Fibroblast of skin of scalp (primary cell): ENCODE results near the gene CRYBG3.

Experiments
- DNase-seq: peaks from one replicate; pipeline ENCODE4 v3.0.0-alpha.2; 2013

Gene CRYBG3

DNA sequence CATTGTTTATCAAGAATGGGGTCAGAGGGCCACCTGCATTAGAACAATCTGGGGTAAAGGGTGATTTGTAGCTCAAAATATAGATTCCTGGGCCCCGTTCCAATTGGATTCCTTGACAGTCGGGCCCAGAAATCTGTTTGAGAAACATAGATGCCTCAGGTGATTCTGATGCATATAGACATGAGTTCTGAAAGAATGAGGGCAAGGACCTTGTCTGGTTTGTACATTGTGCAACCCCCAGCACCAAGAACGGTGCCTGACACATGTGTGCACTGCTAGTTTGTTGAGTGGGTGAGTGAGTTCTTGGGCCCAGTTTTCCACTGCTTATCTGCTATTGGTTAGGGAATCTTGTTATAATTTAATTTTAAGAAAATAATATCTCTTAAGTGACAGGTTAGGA, 16.6 kb downstream of the CRYBG3 start:
- no peak for DNase-seq

DNA sequence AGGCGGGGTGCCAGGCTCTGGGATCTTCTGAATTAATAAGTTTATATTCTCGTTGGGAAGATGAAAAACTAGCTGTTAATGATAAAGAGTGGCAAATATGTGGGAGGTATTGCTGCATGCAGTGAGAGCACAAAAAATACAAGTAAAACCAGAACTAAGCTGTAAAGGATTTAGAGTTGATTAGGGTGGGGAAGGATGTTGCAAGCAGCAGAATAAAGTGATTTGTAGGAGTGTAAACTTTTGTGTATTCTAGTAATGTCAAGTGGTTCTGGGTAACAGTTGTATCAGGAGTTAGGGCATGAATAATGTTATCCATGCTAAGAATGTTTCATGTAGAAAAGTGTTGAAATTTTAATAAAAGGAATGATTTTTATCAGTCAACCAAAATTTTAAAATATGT, 18.1 kb downstream of the CRYBG3 start:
- no peak for DNase-seq

DNA sequence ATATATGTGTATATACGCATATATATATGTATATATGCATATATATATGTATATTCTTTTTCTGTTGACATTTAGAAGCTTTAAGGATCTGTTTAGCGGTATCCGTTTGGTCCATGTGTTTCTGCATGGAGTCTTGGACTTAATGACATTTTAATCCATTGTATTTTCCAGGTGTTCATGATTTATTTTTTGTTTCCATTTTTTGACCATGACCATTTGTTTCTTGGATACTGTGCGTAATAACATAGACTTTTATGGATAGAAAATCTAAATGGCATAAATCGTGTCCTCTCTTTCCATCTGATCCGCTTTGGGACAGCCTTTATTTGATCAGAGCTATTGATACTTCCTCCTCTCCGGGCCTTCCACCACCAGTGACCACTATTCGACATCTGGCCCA, 19.5 kb downstream of the CRYBG3 start:
- DNase-seq = no peak

DNA sequence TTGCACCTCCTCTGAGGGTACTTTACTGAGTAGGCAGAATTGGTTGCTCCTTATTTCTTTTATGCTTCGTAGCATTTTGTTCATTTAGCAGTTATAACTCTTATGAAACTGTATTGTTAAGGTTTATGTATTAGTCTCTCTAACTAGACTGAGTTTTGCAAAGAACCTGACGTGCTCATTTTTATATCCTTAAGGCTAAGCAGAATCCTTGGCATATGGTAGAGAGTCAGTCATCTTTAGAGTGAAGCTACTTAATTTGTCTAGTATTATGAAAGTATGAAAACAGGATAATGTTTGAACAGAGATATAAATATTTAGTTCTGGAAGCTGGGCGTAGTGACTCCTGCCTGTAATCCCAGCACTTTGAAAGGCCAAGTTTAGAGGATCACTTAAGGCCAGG, 20.1 kb downstream of the CRYBG3 start:
- DNase-seq = no peak

DNA sequence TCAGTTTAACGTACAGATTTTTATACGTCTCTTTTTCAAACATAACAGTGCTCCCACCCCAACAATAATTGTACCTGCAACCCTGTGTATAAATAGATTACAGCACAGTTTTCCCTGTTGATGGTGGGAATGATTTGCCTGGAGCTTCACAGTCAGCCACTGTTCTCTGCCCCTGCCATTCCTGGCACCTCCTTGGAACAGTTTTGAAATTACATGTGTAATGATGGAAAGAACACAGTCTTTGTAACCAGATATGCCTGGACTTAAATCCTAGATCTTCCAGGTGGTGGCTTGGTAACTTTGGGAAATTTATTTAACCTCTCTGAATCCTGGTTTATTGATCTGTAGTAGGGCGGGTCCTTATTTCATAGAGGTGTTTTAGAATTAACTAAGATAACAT, 27.0 kb downstream of the CRYBG3 start:
- no peak for DNase-seq

DNA sequence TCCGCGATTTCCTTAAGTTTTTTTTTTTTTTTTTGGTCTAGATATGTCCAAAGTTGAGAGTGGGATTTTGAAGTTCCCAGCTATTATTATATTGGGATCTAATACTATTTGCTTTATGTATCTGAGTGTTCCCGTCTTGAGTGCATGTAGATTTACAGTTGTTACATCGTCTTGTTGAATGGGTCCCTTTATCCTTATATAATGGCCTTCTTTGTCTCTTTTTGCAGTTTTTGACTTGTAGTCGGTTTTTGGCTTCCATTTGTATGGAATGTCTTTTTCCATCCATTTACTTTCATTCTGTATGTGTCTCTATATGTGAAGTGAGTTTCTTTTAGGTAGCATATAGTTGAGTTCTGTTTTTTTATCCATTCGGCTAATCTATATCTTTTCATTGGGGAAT, 35.6 kb downstream of the CRYBG3 start:
- no peak for DNase-seq

DNA sequence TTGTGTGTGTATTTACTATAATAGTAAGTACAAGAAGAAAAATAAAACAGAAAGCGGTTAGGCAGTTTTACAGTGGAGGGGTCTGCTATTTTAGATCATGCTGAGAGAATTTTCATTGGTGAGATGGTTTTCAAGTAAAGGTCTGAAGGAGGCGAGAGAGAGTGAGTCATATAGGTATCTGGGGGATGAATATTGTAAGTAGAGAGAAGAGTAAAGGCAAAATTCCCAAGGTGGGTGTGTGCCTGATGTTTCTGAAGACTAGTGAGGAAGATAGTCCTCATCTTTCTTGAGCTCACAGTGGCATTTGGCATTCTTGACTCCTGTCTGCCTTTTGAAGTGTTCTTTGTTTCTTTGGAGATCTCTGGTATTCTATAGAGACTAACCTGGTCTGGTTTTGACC, 38.6 kb downstream of the CRYBG3 start:
- no peak for DNase-seq

DNA sequence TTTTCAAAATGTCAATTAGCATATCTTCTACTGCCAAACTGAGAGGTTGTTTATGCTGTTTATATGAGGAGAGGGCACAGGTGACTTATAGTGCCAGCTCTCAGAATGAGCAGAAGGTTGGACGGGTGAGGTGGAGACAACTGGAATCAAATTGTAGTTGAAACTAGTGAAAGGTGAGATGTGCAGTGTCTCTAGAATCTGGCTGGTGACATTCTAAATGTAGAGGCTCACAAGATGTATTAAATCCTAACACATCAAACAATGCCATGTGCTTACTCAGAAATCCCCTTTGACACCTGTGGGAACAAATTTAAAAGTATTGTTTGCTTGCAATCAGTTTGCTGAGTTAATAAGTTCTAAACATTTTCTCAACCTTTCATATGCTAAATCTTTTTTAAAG, 40.8 kb downstream of the CRYBG3 start:
- DNase-seq = no peak

DNA sequence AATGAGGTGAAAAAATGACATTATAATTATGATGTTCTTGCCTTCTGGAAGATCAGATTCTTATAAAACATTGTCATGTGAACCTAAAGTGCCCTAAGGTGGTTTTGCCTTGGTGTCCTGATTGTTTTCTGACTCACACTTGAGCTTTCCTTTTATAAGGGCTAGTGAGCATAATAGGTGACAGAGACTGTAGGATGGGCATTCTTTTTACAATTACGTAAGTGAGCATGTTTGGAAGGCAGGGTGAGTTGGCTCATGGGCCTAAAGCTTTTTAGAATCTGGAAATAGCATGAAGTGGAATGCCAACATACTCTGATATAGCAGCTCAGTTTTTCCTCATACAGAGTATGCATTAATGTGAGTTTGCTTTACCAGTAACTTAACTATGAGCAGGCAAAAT, 41.2 kb downstream of the CRYBG3 start:
- DNase-seq = no peak

DNA sequence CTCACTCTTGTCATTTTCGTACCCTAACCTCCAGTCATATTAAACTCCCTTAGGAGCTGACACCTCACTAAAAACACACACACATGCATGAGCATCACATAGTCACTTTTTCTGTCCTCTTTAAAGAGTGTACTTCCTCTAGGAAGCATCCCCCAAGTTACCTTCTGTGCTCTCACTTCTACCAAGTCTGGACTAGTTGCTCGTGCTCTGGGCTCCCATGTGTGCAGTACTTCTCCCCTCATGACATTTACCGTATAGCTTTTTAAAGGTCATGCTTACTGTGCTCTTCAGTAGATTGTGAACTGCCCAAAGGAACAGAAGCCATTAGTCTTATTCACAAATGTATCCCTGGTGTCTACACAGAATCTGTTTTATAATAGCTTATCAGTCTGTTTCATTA, 42.0 kb downstream of the CRYBG3 start:
- no peak for DNase-seq

DNA sequence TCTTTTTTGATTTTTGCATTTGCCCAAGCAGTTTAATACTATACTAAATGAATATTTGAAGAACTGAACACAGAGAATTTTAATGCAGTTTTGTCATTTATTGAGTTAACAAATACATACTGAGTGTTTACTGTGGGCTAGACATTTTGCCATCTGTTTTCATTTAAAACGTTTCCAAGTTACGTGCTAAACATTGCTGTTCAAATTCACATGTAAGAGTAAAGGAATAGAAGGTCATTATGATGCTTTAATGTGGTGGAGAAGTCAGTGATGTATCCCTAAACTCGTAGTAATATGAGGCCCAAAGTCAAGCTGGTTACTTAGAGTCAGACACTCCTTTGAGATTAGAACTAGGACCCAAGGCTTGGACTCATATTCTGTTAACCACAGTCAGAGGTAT, 49.4 kb downstream of the CRYBG3 start:
- DNase-seq = peak; percentile 51

DNA sequence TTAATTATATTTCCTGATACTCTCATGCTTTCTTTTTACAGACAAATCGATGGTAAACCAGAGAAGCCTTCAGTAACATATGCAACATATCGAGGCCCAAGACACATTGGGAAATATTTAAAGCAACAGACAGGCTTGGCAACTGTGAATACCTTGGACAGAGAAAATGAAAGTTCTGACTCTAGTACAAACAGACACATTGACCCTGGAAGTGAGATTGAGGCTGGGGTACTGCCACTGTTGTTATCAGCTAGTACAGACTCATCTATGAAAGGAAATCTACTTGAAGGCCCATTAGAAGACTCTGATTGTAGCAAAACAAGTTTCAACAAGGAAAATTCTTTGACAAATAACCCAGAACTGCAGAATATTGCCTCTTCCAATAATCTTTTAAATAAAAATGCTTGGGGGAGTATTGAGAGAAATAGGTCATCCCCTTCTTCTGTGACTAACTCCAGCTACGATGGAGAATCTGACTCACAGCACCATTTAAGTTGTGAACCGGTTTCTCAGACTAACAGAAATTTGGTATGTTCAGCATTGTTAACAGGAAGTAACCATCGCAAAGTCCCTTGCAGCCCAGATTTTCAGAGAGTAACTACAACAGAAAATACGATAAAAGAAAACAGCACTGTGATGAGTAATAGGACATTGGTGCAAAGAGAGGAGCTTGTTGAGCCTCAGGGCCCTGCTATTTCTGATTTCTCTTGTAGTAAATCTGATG, 50.2 kb downstream of the CRYBG3 start:
- DNase-seq = peak; percentile 93

DNA sequence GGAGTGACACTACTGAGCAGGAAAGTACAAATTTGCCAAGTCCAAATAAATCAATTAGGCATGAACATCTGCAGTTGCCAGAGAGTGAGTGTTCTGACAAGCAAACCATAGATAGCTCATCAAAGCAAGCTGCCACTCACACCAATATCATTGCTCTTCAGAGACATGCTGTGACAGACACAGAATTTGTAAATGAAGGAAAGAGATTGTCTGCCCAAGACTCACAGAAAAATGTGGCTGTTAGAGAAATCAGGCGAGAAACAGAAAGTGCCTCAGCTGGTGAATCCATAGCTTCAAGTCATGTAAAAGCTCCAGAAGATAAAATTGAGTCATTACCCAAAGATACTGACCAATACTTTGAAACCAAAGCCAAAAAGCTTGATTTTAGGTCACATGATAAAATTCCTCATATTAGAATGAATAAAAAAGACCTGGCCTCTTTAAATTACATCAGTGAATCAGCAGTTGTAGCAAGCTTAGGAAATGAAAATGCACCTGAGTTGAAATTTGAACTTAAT, 50.8 kb downstream of the CRYBG3 start:
- peak; percentile 15 for DNase-seq

DNA sequence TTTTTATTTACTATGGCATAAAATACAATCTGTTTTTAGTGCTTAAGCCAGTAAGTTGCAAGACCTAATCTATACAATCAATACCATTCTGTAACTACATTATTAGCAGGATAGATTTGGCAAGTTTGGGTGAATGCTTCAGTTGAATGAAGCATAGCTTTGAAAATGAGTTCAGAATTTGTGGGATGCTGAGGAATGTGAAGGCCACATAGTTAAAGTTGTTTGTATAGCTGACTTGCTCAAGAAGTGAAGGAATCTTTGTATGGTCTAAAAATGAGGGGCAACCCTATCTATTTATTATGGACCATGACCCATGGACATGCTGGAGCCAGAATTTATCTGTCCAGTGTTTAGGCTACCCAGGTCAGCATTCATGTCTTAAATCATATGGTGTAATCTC, 58.5 kb downstream of the CRYBG3 start:
- DNase-seq = peak; percentile 21

DNA sequence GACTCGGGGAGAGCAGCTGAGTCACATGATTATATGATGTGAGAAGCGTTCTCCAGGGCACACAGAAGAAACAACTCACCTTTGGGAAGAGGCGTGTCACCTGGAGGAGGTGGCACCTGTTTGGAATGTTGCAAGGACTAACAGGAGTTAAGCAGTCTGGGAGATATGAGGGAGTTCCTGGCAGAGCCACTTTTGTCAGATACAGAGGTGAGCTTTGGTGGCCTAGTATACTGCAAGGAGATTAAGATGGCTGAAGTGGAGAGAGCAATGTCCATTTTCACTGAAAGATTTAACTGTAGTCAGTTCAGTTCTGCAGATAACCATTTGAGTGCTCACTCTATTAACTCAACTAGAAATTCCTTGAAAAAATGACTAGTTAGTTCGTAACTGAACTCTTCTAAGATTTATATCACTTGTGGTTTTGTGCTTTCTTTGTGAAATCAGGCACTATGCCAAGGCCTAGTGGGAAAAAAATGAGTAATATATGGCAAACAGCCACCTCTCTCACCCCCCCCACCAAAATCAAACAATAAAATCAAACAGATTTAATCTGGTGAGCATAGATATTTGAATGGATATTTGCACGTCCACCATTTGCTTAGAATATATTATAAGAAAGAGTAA, 61.3 kb downstream of the CRYBG3 start:
- DNase-seq = peak; percentile 69

DNA sequence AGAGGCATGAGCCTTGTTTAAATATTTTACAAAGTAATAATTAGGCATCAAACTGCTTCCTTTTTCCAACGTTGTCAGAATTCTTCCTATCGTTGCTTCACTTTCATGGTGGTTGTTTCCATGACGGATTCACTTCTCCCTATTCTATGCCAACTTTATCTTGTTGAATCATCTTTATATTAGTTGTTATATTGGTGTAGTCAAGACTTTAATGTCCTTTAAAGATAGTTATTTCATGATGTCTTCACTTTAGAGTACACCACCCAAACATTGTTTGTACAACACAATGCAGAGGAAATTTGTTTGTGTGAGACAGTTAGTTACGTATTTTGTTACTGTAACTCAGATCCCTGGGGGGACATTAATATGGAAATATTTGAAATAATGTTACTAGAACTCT, 61.9 kb downstream of the CRYBG3 start:
- no peak for DNase-seq

DNA sequence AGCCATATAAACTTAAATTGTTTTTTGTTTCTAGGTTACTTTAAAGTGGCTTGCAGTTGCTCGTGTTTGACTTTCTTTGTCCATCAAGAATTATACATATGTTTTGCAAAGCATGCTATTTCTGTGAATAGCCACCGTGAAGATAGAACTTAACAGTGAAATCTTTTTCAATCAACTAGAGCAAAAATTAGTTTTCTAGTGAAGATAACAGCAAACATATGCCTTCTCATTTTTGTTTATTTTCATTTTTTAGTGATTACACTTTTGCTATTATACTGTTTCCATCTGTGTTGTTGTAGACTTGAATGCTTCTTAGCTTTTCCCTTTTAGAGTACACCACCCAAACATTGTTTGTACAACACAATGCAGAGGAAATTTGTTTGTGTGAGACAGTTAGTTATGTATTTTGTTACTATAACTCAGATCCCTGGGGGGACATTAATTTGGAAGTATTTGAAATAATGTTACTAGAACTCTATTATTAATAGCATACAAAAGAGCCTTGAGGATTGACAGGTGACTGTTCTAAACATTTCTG, 62.8 kb downstream of the CRYBG3 start:
- no peak for DNase-seq

DNA sequence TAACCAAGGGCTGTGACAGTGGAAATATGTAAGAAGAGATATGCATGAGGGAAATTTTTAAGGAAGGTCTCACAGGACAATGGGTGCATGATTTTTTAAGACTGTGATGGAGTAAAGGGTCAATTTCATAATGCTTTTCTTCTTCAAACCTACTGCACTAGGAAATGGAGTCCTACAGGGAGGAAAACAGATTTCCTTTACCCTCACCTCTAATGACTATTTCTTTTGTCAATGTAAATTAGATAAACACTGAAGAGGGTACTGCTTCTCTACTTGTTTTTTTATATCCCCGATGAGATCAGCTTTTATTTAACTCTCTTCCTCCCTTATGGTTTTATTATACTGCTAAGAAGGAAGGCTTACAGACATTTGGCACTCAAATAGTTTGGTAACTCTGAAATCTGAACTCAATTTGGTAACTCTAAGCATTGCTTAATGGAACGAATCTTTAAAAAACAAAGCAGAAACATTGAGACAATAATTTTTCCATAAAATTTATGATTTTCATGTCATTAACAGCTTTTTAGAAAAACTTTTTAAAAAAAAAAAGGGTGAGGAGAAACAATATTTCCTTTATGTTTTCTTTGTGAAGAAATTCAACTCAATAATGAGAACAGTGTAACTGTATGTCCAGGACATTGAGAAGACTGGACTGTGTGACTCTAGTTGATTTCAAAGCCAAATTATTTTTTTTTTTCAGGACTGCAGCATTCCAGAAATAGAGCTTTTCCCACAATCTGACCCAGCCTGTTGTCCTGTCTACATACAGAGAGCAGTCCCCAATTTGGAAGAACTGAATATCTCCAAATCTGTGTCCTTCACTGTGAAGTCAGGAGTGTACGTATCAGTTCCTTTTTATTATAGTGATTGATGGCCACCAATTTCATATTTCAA, 64.4 kb downstream of the CRYBG3 start:
- DNase-seq = no peak

DNA sequence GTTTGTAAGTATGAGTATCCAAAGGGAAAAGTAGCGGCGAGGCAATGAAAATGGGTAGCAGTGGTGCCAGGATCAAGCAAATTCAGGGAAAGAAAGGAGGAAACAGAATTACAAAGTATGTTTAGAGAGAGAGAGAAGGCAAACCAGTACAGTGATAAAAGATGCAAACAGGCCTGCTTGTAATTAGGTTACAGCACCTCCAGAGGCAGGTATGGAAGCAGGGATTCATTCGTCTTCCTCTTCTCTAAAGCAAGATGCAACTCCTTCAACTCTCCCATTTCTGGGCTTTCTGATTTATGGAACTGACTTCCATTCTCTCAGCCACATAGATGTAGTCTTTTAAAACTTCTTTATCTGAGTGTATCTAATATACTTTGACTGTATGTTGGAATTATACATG, 68.0 kb downstream of the CRYBG3 start:
- no peak for DNase-seq

DNA sequence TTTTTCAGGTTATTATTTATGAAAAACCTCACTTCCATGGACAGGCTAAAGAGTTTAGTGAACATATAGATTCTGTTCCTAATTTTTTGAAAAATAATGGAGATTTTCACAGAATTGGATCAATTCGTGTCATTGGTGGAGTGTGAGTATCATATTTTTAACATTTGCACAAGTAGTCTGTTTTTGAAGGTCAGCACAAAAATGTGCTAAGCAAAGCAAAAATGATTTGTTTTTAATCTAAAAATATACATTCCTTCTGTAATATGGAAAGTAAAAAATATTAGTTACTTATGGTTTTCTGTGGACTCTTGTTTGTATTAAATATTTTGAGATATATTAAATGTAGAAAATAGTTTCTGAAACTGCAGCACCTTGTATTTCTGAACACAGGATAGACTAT, 71.0 kb downstream of the CRYBG3 start:
- DNase-seq = no peak

DNA sequence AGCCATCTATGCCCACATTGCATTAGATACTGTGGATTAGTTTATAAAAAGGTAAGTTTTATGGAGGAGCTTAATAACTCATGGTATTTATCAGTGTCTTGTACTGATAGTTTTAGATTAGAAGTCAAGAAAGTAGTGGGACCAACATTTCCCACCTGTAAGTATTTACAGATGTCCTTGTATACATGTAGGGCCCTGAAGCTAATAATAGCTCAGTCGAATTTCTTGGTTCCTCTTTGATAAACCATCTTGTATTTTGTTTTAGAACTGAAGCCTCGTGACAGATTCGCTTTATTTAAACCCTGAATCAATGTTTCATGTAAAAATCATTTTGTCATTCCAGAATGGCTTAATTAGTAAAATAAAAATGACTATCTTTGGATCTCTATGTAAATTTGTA, 73.4 kb downstream of the CRYBG3 start:
- no peak for DNase-seq

DNA sequence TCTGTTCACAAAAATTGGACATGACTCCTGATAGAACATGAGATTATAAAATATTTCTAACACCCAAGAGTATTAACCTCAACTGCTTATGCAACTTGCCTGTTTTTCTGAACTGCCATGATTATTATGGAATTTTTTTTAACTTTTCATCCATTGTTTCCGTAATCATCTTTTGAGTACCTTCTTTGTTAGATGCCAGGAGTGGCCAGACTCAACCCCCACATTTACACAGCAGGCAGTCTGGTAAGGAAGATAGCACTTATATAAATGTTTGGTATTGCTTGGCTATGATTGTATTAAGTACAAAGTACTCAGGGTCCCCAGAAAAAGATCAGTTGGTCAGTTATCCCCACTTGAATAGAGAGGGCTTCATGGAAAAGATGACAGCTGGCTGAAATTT, 74.3 kb downstream of the CRYBG3 start:
- DNase-seq = no peak

DNA sequence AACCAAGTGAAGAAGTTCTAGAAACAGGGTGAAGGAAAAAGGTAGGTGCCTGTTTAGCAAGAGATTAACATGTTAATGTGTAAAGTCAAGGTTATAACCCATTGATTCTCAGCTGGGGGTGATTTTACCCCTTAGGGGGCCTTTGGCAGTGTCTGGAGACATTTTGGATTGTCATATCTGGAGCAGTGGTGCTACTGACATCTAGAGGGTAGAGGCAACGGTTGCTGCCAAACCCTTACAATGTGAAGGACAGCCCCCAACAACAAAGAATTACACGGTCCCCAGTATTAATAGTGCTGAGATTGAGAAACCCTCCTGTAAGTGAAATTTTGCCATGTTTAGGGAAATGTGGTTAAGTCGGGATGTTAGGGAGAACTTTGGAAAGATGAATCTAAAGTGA, 74.7 kb downstream of the CRYBG3 start:
- peak; percentile 3 for DNase-seq
